HCT116 (cell line): ENCODE results near the gene NEURL2. TPM values are rescaled to one million over a fixed set of nuclear protein-coding genes. Genes with fewer than 3 reads are reported as not detected.

ENCODE experiments used
- ATAC-seq: fragments of 200-7000 bp; cut with Tn5 transposase; 2 replicates; pipeline ENCODE4 v1.9.1; 2020; ENCODE audit warnings: mild to moderate bottlenecking, moderate library complexity
- BruUV-seq: library from RNA; stranded (reverse); fragments of 400-500 nt; replicated peaks from 2 replicates; lab custom pipeline; 2021; lab: Mats Ljungman, UMichigan
- CTCF ChIA-PET: fragments of 300-600 bp; sonication (Branson Sonifier 250); formaldehyde crosslinking; loops from one replicate; lab custom pipeline; 2021; ENCODE audit warnings: antibody characterized with exemption; lab: Charles Lee
- POLR2A ChIA-PET: fragments of 300-600, 350-600 bp; sonication (Branson Sonifier 250); formaldehyde crosslinking; loops from one replicate; lab custom pipeline; 2021; ENCODE audit warnings: antibody characterized with exemption; lab: Charles Lee
- RAD21 ChIA-PET, 2 experiments: fragments of 300-600 bp; sonication (Branson Sonifier 250); formaldehyde crosslinking; loops; one replicate each; lab custom pipeline; 2023; ENCODE audit warnings: low total read pairs in 2 of 2; ENCODE audit not compliant: uncharacterized antibody in 2 of 2, unreplicated experiment in 2 of 2, low non-redundant PET in 1 of 2; lab: Charles Lee
- DNase-seq: peaks from one replicate; pipeline ENCODE4 v3.0.0-alpha.2; 2010; ENCODE audit warnings: low read depth, low spot score
- H2AFZ ChIP-seq: fragments of 200-600 bp; shearing (Covaris generic), sonication (generic); 2 replicates; pipeline ENCODE4 v1.6.1; 2017; ENCODE audit warnings: low read depth, mixed run types, mixed read lengths, antibody characterized with exemption, low read length; ENCODE audit not compliant: poor library complexity, severe bottlenecking
- H3K27ac ChIP-seq: 2 replicates; pipeline ENCODE4 v1.5.1; 2012; ENCODE audit warnings: low read depth, low read length
- H3K27me3 ChIP-seq: fragments of 200-600 bp; sonication (generic); 2 replicates; pipeline ENCODE4 v1.6.1; 2016; ENCODE audit warnings: mixed run types, low read length, mixed read lengths; ENCODE audit not compliant: insufficient read depth
- H3K36me3 ChIP-seq, 2 experiments: fragments of 200-500 bp in 1 of 2; fragments of 200-600 bp in 1 of 2; sonication (Bioruptor generic) in 1 of 2; sonication (generic) in 1 of 2; 2 replicates each; pipeline versions ENCODE4 v1.5.1 to v1.6.1; 2014 to 2016; ENCODE audit warnings: low read length in 2 of 2, inconsistent platforms in 1 of 2, mixed read lengths in 1 of 2, mixed run types in 1 of 2; ENCODE audit not compliant: insufficient read depth in 2 of 2, control insufficient read depth in 1 of 2
- H3K4me1 ChIP-seq, 2 experiments: fragments of 200-600 bp in 1 of 2; sonication (generic) in 1 of 2; 2 replicates each; pipeline versions ENCODE4 v1.5.1 to v1.6.1; 2012 to 2017; ENCODE audit warnings: low read length in 2 of 2, inconsistent platforms in 1 of 2, mild to moderate bottlenecking in 1 of 2, mixed read lengths in 1 of 2, mixed run types in 1 of 2, moderate library complexity in 1 of 2; ENCODE audit not compliant: insufficient read depth in 2 of 2, control insufficient read depth in 1 of 2
- H3K4me2 ChIP-seq: fragments of 200-600 bp; sonication (generic); 2 replicates; pipeline ENCODE4 v1.6.1; 2017; ENCODE audit warnings: mixed run types, low read length, mixed read lengths
- H3K4me3 ChIP-seq, 2 experiments: fragments of 200-600 bp in 1 of 2; sonication (generic) in 1 of 2; replicated peaks in 1 of 2; 2 replicates each; pipeline ENCODE4 v1.5.1; 2011 to 2016; ENCODE audit warnings: low read length in 2 of 2, control low read depth in 1 of 2, low read depth in 1 of 2, mild to moderate bottlenecking in 1 of 2, mixed read lengths in 1 of 2, mixed run types in 1 of 2
- H3K79me2 ChIP-seq: fragments of 200-600 bp; sonication (generic); 2 replicates; pipeline ENCODE4 v1.6.1; 2017; ENCODE audit warnings: mild to moderate bottlenecking, mixed run types, low read length, moderate library complexity, mixed read lengths; ENCODE audit not compliant: insufficient read depth
- H3K9ac ChIP-seq: fragments of 200-600 bp; sonication (generic); 2 replicates; pipeline ENCODE4 v1.6.1; 2016; ENCODE audit warnings: low read length, mixed read lengths
- H3K9me2 ChIP-seq: fragments of 200-600 bp; sonication (generic), shearing (Covaris generic); 2 replicates; pipeline ENCODE4 v1.6.1; 2017; ENCODE audit warnings: mixed run types, mild to moderate bottlenecking, moderate library complexity; ENCODE audit not compliant: insufficient read depth
- H3K9me3 ChIP-seq, 2 experiments: fragments of 200-500 bp in 1 of 2; fragments of 200-600 bp in 1 of 2; sonication (Bioruptor generic) in 1 of 2; sonication (generic) in 1 of 2; 2 replicates each; pipeline ENCODE4 v1.6.1; 2014 to 2017; ENCODE audit warnings: low read length in 2 of 2, mixed read lengths in 2 of 2, inconsistent platforms in 1 of 2, low read depth in 1 of 2, mild to moderate bottlenecking in 1 of 2, mixed run types in 1 of 2, moderate library complexity in 1 of 2; ENCODE audit not compliant: control insufficient read depth in 1 of 2, insufficient read depth in 1 of 2
- H4K20me1 ChIP-seq: fragments of 200-600 bp; sonication (generic), shearing (Covaris generic); 2 replicates; pipeline ENCODE4 v1.6.1; 2017; ENCODE audit warnings: mixed run types, mild to moderate bottlenecking, moderate library complexity; ENCODE audit not compliant: insufficient read depth
- ATF3 ChIP-seq: IDR thresholded peaks from 2 replicates; pipeline ENCODE4 v1.6.1; 2012
- ELF1 ChIP-seq: IDR thresholded peaks from 2 replicates; pipeline ENCODE4 v1.6.1; 2012; ENCODE audit warnings: low read depth, borderline replicate concordance
- EZH2phosphoT487 ChIP-seq: fragments of 200-600 bp; IDR thresholded peaks from 2 replicates; pipeline ENCODE4 v1.6.1; 2018; ENCODE audit warnings: antibody characterized with exemption, borderline replicate concordance
- JUND ChIP-seq: IDR thresholded peaks from 2 replicates; pipeline ENCODE4 v1.6.1; 2012
- REST ChIP-seq: IDR thresholded peaks from 2 replicates; pipeline ENCODE4 v1.6.1; 2012; ENCODE audit warnings: low read depth
- ZNF274 ChIP-seq: fragments of 200-500 bp; sonication (Bioruptor generic); IDR thresholded peaks from 2 replicates; pipeline ENCODE4 v1.6.1; 2014; ENCODE audit warnings: mild to moderate bottlenecking, low read depth, low read length, inconsistent platforms
- intact Hi-C: fragments of 100-400 bp; cut with micrococcal nuclease; formaldehyde crosslinking; loops from 2 replicates; pipeline ENCODE4 v1.10.0; 2022
- total RNA-seq: library from RNA; stranded (reverse); gene quantifications from one replicate; pipeline ENCODE4 v1.2.1, GENCODE V29; 2021; ENCODE audit not compliant: unreplicated experiment

NEURL2 gene
- total RNA-seq, 1 experiment from 2014 or later, result 0.96 TPM

DNA sequence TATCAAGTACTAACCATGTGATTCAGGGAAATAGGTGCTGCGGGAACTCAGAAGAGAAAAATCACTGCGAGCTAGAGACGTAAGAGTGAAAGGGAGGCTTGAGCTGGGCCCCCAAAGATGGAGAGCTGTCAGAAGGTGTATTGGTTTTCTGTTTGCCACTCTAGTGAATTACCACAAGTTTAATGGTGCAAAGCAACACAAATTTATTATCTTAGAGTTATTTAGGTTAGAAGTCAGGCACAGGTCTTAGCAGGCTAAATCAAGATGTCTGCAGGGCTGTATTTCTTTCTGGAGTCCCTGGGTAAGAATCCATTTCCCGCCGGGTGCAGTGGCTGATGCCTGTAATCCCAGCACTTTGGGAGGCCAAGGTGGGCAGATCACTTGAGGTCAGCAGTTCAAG lies 31.1 kb downstream of the NEURL2 start:
- DNase-seq (no peak), ATAC-seq (no peak)
- Histone ChIP-seq H3K79me2 (0 out of 2 replicates have a peak, but pooled peaks cover 12% of the 10 kb centered on the region), H3K27ac (no peak overlapping the region), H4K20me1 (no peaks in the 10 kb centered on the region), H3K4me1 (peaks cover 15 to 36% of the 10 kb centered on the region in 2 experiments), H3K4me3 (no peak overlapping the region), H3K9ac (no peak overlapping the region), H3K36me3 (no peaks in the 10 kb centered on the region), H3K27me3 (no peaks in the 10 kb centered on the region), H3K4me2 (peak overlapping the region; percentile 50; the same call in 1 of the 2 replicates), H2AFZ (no peak overlapping the region), H3K9me2 (no peaks in the 10 kb centered on the region), H3K9me3 (no peaks in the 10 kb centered on the region)
- CTCF ChIA-PET, result no interaction called here
- RAD21 ChIA-PET, result no interaction called here
- POLR2A ChIA-PET, result no interaction called here
- TF ChIP-seq REST, result no peak
- no peak for TF ChIP-seq JUND
- no peak for TF ChIP-seq ATF3
- TF ChIP-seq ELF1, result no peak
- no peak for TF ChIP-seq ZNF274
- no peak for TF ChIP-seq EZH2phosphoT487
- no TSS peak for BruUV-seq
- intact Hi-C loops, result no loop called here
